ENCODE data around the gene DNAJB13.

DNA sequence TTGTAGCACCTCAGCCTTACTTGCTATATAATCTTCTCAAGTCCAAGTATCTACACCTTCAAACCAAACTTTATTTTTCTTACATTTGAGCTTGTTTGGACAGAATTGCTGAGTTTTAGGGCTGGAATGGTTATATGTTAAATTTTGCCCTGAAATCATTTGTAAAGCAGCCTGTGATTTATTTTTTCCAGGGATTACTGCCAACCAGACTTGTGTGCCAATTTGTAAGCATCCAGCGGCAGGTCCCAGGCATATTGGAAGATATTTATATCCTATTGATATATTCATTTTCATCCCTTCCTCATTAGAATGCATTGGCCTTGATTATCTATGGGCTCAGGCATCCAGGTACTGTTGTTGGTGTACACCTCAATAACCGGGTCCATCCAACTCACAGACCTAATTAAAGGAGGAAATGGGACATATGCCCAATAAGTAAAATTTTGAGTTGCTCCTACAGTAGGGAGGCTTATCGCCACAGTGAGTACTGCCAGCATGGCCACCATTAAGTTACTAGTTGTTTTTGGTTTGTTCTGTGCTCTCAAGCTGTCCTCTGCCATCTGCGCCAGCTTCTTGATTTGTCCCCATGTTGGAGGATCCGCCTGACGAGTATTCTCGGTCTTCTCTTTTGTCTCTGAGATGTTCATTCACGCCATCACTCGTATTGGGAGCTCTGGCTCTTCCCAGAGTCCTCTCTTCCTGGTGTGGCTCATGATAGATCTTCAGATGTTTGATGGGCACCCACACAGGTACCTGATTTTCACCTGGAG is 9.8 kb upstream of the DNAJB13 start:
- TF ChIP-seq CTCF (IDR thresholded peaks at IDR 0.05) (no peak), POLR2A (IDR thresholded peaks at IDR 0.05) (no peak)
